IMR-90 (cell line): ENCODE measurements around the gene CTDSPL. TPM values are rescaled to one million over a fixed set of nuclear protein-coding genes. Genes with fewer than 3 reads are reported as not detected.

Source experiments
- ATAC-seq: fragments of 200-7000 bp; cut with Tn5 transposase; 2 replicates; pipeline ENCODE4 v1.9.1; 2020; ENCODE audit warnings: low read depth, mild to moderate bottlenecking, moderate library complexity
- BruUV-seq: library from RNA; stranded (reverse); fragments of 400-500 nt; replicated peaks from 2 replicates; lab custom pipeline; 2021; lab: Mats Ljungman, UMichigan
- CTCF ChIA-PET: fragments of 300-600 bp; formaldehyde crosslinking; extraction: SDS; loops from one replicate; lab custom pipeline; 2021; ENCODE audit warnings: antibody characterized with exemption; lab: Yijun Ruan, JAX
- POLR2A ChIA-PET: fragments of 300-600 bp; sonication (Branson Sonifier 250); formaldehyde crosslinking; loops from one replicate; lab custom pipeline; 2022; ENCODE audit warnings: antibody characterized with exemption; ENCODE audit not compliant: unreplicated experiment; lab: Charles Lee
- DNase-seq: peaks from one replicate; pipeline ENCODE4 v3.0.0; 2013
- H2AFZ ChIP-seq: replicated peaks from 2 replicates; pipeline ENCODE3; 2013; ENCODE audit warnings: low read length, mild to moderate bottlenecking; ENCODE audit not compliant: poor library complexity
- H2AK5ac ChIP-seq: 2 replicates; pipeline ENCODE4 v1.6.1; 2013; ENCODE audit warnings: low read depth, low read length, inconsistent platforms
- H2AK9ac ChIP-seq: replicated peaks from 2 replicates; pipeline ENCODE3; 2013; ENCODE audit warnings: mild to moderate bottlenecking, low read depth, low read length, moderate library complexity; ENCODE audit not compliant: poor library complexity
- H2BK120ac ChIP-seq: 2 replicates; pipeline ENCODE4 v1.6.1; 2013; ENCODE audit warnings: low read depth, low read length, inconsistent platforms
- H2BK15ac ChIP-seq: 3 replicates; pipeline ENCODE4 v1.6.1; 2013; ENCODE audit warnings: low read depth, low read length, inconsistent platforms
- H2BK20ac ChIP-seq: 2 replicates; pipeline ENCODE4 v1.6.1; 2013; ENCODE audit warnings: low read depth, mild to moderate bottlenecking, inconsistent platforms, low read length, moderate library complexity
- H2BK5ac ChIP-seq: 2 replicates; pipeline ENCODE4 v1.6.1; 2013; ENCODE audit warnings: mild to moderate bottlenecking, low read depth, low read length, inconsistent platforms; ENCODE audit not compliant: poor library complexity, severe bottlenecking
- H3K14ac ChIP-seq: replicated peaks from 2 replicates; pipeline ENCODE4 v1.6.1; 2013; ENCODE audit warnings: low read depth, low read length, inconsistent platforms
- H3K18ac ChIP-seq: 2 replicates; pipeline ENCODE4 v1.6.1; 2013; ENCODE audit warnings: low read depth, low read length, control low read depth
- H3K23ac ChIP-seq: 2 replicates; pipeline ENCODE4 v1.6.1; 2013; ENCODE audit warnings: low read depth, low read length, inconsistent platforms
- H3K27ac ChIP-seq: 2 replicates; pipeline ENCODE4 v1.5.1; 2013; ENCODE audit warnings: mild to moderate bottlenecking, control low read depth, low read length; ENCODE audit not compliant: insufficient read depth
- H3K27me3 ChIP-seq: 2 replicates; pipeline ENCODE4 v1.6.1; 2013; ENCODE audit warnings: low read length; ENCODE audit not compliant: control insufficient read depth, insufficient read depth
- H3K36me3 ChIP-seq: 2 replicates; pipeline ENCODE4 v1.6.1; 2013; ENCODE audit warnings: low read length, mixed read lengths; ENCODE audit not compliant: control insufficient read depth, insufficient read depth
- H3K4ac ChIP-seq: 2 replicates; pipeline ENCODE4 v1.6.1; 2013; ENCODE audit warnings: low read depth, low read length, inconsistent platforms
- H3K4me1 ChIP-seq: 2 replicates; pipeline ENCODE4 v1.6.1; 2013; ENCODE audit warnings: low read length, mixed read lengths; ENCODE audit not compliant: control insufficient read depth, insufficient read depth
- H3K4me2 ChIP-seq: 2 replicates; pipeline ENCODE4 v1.6.1; 2013; ENCODE audit warnings: low read depth, mild to moderate bottlenecking, control low read depth, low read length, moderate library complexity
- H3K4me3 ChIP-seq: 2 replicates; pipeline ENCODE4 v1.5.1; 2013; ENCODE audit warnings: low read depth, mild to moderate bottlenecking, control low read depth, low read length, moderate library complexity; ENCODE audit not compliant: insufficient read depth
- H3K56ac ChIP-seq: 2 replicates; pipeline ENCODE4 v1.6.1; 2013; ENCODE audit warnings: low read length, inconsistent platforms; ENCODE audit not compliant: insufficient read depth; ENCODE audit errors: extremely low read depth
- H3K79me1 ChIP-seq, 2 experiments: 2 replicates each; pipeline ENCODE4 v1.6.1; 2013; ENCODE audit warnings: low read length in 2 of 2, inconsistent platforms in 1 of 2, low read depth in 1 of 2
- H3K9ac ChIP-seq: 2 replicates; pipeline ENCODE4 v1.6.1; 2013; ENCODE audit warnings: low read depth, low read length, control low read depth
- H3K9me1 ChIP-seq: 2 replicates; pipeline ENCODE4 v1.6.1; 2013; ENCODE audit warnings: low read length, inconsistent platforms; ENCODE audit not compliant: insufficient read depth
- H3K9me3 ChIP-seq: 2 replicates; pipeline ENCODE4 v1.6.1; 2013; ENCODE audit warnings: low read length; ENCODE audit not compliant: control insufficient read depth, insufficient read depth
- H4K20me1 ChIP-seq: 2 replicates; pipeline ENCODE4 v1.6.1; 2013; ENCODE audit warnings: low read length, inconsistent platforms; ENCODE audit not compliant: insufficient read depth
- H4K5ac ChIP-seq: 2 replicates; pipeline ENCODE4 v1.6.1; 2013; ENCODE audit warnings: mild to moderate bottlenecking, low read depth, low read length, control low read depth
- H4K8ac ChIP-seq, 2 experiments: 2 replicates each; pipeline ENCODE4 v1.6.1; 2013; ENCODE audit warnings: low read depth in 2 of 2, low read length in 2 of 2, control low read depth in 1 of 2, inconsistent platforms in 1 of 2
- H4K91ac ChIP-seq: 2 replicates; pipeline ENCODE4 v1.6.1; 2013; ENCODE audit warnings: low read depth, low read length, inconsistent platforms; ENCODE audit not compliant: insufficient read depth
- BHLHE40 ChIP-seq: fragments of 150-350 bp; IDR thresholded peaks from 2 replicates; pipeline ENCODE4 v1.6.1; 2016; ENCODE audit warnings: mild to moderate bottlenecking, low read depth, low read length
- ELK1 ChIP-seq: fragments of 150-350 bp; IDR thresholded peaks from 2 replicates; pipeline ENCODE4 v1.6.1; 2016; ENCODE audit warnings: low read depth, mild to moderate bottlenecking, low read length, moderate library complexity, borderline replicate concordance
- MAFK ChIP-seq: IDR thresholded peaks from 2 replicates; pipeline ENCODE4 v1.6.1; 2012; ENCODE audit warnings: low read depth, low read length, improper control_type of control experiment
- MXI1 ChIP-seq: IDR thresholded peaks from 2 replicates; pipeline ENCODE4 v1.6.1; 2012; ENCODE audit warnings: low read depth, mild to moderate bottlenecking, low read length, moderate library complexity, borderline replicate concordance
- POLR2A ChIP-seq: IDR thresholded peaks from 2 replicates; pipeline ENCODE4 v1.6.1; 2012; ENCODE audit warnings: mild to moderate bottlenecking, low read depth, low read length
- WGBS, 2 experiments: methylation state at CpG; one replicate each; pipeline versions ENCODE4 v1.1.5 to v1.1.7; 2013; ENCODE audit warnings: missing lambda C conversion rate in 2 of 2; ENCODE audit not compliant: insufficient read length in 1 of 2; ENCODE audit errors: extremely low coverage in 2 of 2; 5-methylcytosine and 5-hydroxymethylcytosine counted together
- dilution Hi-C: fragments of 300-500 bp; cut with HindIII; formaldehyde crosslinking; loops from one replicate; pipeline ENCODE4 v1.14.3; 2018; ENCODE audit warnings: low sequenced_read_pairs; ENCODE audit not compliant: unreplicated experiment
- in situ Hi-C: fragments of 300-500 bp; cut with MboI; formaldehyde crosslinking; loops from 3 replicates; pipeline ENCODE4 v1.14.3; 2019; ENCODE audit warnings: low sequenced_read_pairs, inconsistent platforms, mixed read lengths
- intact Hi-C: fragments of 100-400 bp; cut with micrococcal nuclease; formaldehyde crosslinking; loops from 2 replicates; pipeline ENCODE4 v1.10.0; 2022
- polyA plus RNA-seq, 3 experiments: library from polyadenylated mRNA; depleted of rRNA; stranded (reverse); fragments of >200 nt; gene quantifications; 2 replicates each; pipeline ENCODE4 v1.2.3, GENCODE V29; 2012; ENCODE audit warnings: low replicate concordance in 1 of 3
- total RNA-seq: library from RNA; depleted of rRNA; stranded (reverse); fragments of >200 nt; gene quantifications from 2 replicates; pipeline ENCODE4 v1.2.3, GENCODE V29; 2012

Gene CTDSPL
- total and polyA plus RNA-seq, 2 of the 4 experiments (the other 2 are of a cell fraction), result 24.5 to 29.0 TPM

GRCh38 chr3:37963635-37964034 is 102.0 kb downstream of the CTDSPL start:
- no peak overlapping the region for H4K8ac ChIP-seq
- no peak overlapping the region for H2BK15ac ChIP-seq
- H3K79me1 ChIP-seq, result peaks cover 4 to 14% of the 10 kb centered on the region in 2 experiments; a peak in 2 of 4 replicates
- BruUV-seq, result no TSS peak
- no peak overlapping the region for H3K4me3 ChIP-seq
- WGBS, 2 experiments, result no CpG with 5 or more reads among the region's 3 CpGs
- no peaks in the 10 kb centered on the region for H3K9me3 ChIP-seq
- no peak overlapping the region for H2BK5ac ChIP-seq
- no peak overlapping the region for H2AK5ac ChIP-seq
- no peak overlapping the region for H2BK120ac ChIP-seq
- H3K27ac ChIP-seq, result no peak overlapping the region
- no peak overlapping the region for H2AK9ac ChIP-seq
- no peak overlapping the region for H3K18ac ChIP-seq
- DNase-seq (no peak), ATAC-seq (no peak)
- intact Hi-C loops, result no loop called here
- H4K91ac ChIP-seq, result no peak overlapping the region
- no peak overlapping the region for H3K4me2 ChIP-seq
- no peak overlapping the region for H3K9ac ChIP-seq
- H3K23ac ChIP-seq, result no peak overlapping the region
- peaks cover 6% of the 10 kb centered on the region; the same call in 1 of the 2 replicates for H4K20me1 ChIP-seq
- dilution Hi-C loops, result no loop called here
- H3K9me1 ChIP-seq, result peaks cover 5% of the 10 kb centered on the region
- H3K36me3 ChIP-seq, result peaks cover 7% of the 10 kb centered on the region; the same call in 1 of the 2 replicates
- TF ChIP-seq ELK1 (no peak), BHLHE40 (no peak), POLR2A (no peak), MXI1 (no peak), MAFK (no peak)
- POLR2A ChIA-PET, result interaction anchor here (0.6 kb wide), 1 partner anchor 19 kb away, joined by 8 read pairs; no protein-coding TSS in a partner anchor
- H2AFZ ChIP-seq, result no peak overlapping the region
- in situ Hi-C loops, result loop anchor here (5.0 kb wide), 1 partner anchor 106 kb away; no protein-coding TSS in a partner anchor
- H3K14ac ChIP-seq, result no peak overlapping the region
- H3K56ac ChIP-seq, result no peak overlapping the region
- CTCF ChIA-PET, result interaction anchor here (0.6 to 1.0 kb wide), 2 partner anchors 67 to 108 kb away, joined by 3 to 5 read pairs; no protein-coding TSS in a partner anchor
- no peaks in the 10 kb centered on the region for H3K27me3 ChIP-seq
- no peak overlapping the region for H2BK20ac ChIP-seq
- H4K5ac ChIP-seq, result no peak overlapping the region
- H3K4me1 ChIP-seq, result peaks cover 4% of the 10 kb centered on the region; the same call in 1 of the 2 replicates
- H3K4ac ChIP-seq, result no peak overlapping the region
